GM12892 (cell line): ENCODE results near the gene OXCT2.

ENCODE experiments used
- POLR2A ChIP-seq: IDR thresholded peaks from 2 replicates; pipeline ENCODE4 v1.6.1; 2011; ENCODE audit warnings: low read depth, low read length, control low read depth
- TAF1 ChIP-seq: IDR thresholded peaks from 2 replicates; pipeline ENCODE4 v1.6.1; 2011; ENCODE audit warnings: low read depth, mild to moderate bottlenecking, control low read depth, low read length, borderline replicate concordance

GRCh38 chr1:39787468-39787867 is 16.3 kb upstream of the OXCT2 start:
- TF ChIP-seq POLR2A: no peak
- TF ChIP-seq TAF1: no peak
